Panc1 (cell line): Measurements from ENCODE around the gene MORN1. TPM values are rescaled to one million over a fixed set of nuclear protein-coding genes. Genes with fewer than 3 reads are reported as not detected.

Experiments
- ATAC-seq: fragments of 200-7000 bp; cut with Tn5 transposase; 2 replicates; pipeline ENCODE4 v1.9.1; 2020; ENCODE audit warnings: mild to moderate bottlenecking, moderate library complexity
- BruUV-seq: library from RNA; stranded (reverse); fragments of 400-500 nt; replicated peaks from 2 replicates; lab custom pipeline; 2021; lab: Mats Ljungman, UMichigan
- CTCF ChIA-PET: fragments of 300-600 bp; sonication (Branson Sonifier 250); formaldehyde crosslinking; loops from one replicate; lab custom pipeline; 2022; ENCODE audit warnings: antibody characterized with exemption; lab: Charles Lee
- POLR2A ChIA-PET: fragments of 300-600 bp; sonication (Branson Sonifier 250); formaldehyde crosslinking; loops from one replicate; lab custom pipeline; 2022; ENCODE audit warnings: antibody characterized with exemption; lab: Charles Lee
- DNase-seq: peaks from one replicate; pipeline ENCODE4 v3.0.0-alpha.2; 2010; ENCODE audit warnings: low read depth, low spot score
- H3K27ac ChIP-seq: 2 replicates; pipeline ENCODE4 v1.5.1; 2011; ENCODE audit warnings: mild to moderate bottlenecking, low read length, inconsistent platforms
- H3K27me3 ChIP-seq: fragments of 200-500 bp; sonication (Bioruptor generic); 2 replicates; pipeline ENCODE4 v1.6.0; 2014; ENCODE audit warnings: low read length, inconsistent platforms; ENCODE audit not compliant: control insufficient read depth, insufficient read depth
- H3K36me3 ChIP-seq: fragments of 200-500 bp; sonication (Bioruptor generic); 2 replicates; pipeline ENCODE4 v1.5.1; 2014; ENCODE audit warnings: inconsistent platforms, mild to moderate bottlenecking, low read length, moderate library complexity; ENCODE audit not compliant: control insufficient read depth, insufficient read depth
- H3K4me1 ChIP-seq: 2 replicates; pipeline ENCODE4 v1.5.1; 2011; ENCODE audit warnings: inconsistent platforms, mild to moderate bottlenecking, low read length, moderate library complexity; ENCODE audit not compliant: control insufficient read depth, insufficient read depth
- H3K4me3 ChIP-seq, 2 experiments: 2 replicates each; pipeline ENCODE4 v1.5.1; 2011 to 2012; ENCODE audit warnings: low read depth in 2 of 2, low read length in 2 of 2, mild to moderate bottlenecking in 2 of 2, inconsistent platforms in 1 of 2, moderate library complexity in 1 of 2
- H3K9me3 ChIP-seq: fragments of 200-500 bp; sonication (Bioruptor generic); 2 replicates; pipeline ENCODE4 v1.5.1; 2014; ENCODE audit warnings: low read depth, mild to moderate bottlenecking, inconsistent platforms, low read length, moderate library complexity; ENCODE audit not compliant: control insufficient read depth, insufficient read depth
- POLR2AphosphoS5 ChIP-seq: IDR thresholded peaks from 2 replicates; pipeline ENCODE4 v1.6.1; 2012; ENCODE audit warnings: mild to moderate bottlenecking, low read depth, low read length, moderate library complexity
- SIN3A ChIP-seq: IDR thresholded peaks from 2 replicates; pipeline ENCODE4 v1.6.1; 2012; ENCODE audit warnings: low read depth, mild to moderate bottlenecking, low read length, moderate library complexity, borderline replicate concordance; ENCODE audit not compliant: insufficient read depth
- TCF7L2 ChIP-seq: IDR thresholded peaks from 2 replicates; pipeline ENCODE4 v1.6.1; 2011; ENCODE audit warnings: mild to moderate bottlenecking, low read depth, low read length, inconsistent platforms
- in situ Hi-C: cut with HindIII; loops from 2 replicates; pipeline ENCODE4 v1.10.0; 2016; ENCODE audit warnings: low sequenced_read_pairs, low pct_unique_long_range_greater_than_20kb
- intact Hi-C: fragments of 100-400 bp; cut with micrococcal nuclease; formaldehyde crosslinking; loops from one replicate; pipeline ENCODE4 v1.10.0; 2022; ENCODE audit not compliant: unreplicated experiment
- total RNA-seq: library from RNA; stranded (reverse); gene quantifications from one replicate; pipeline ENCODE4 v1.2.1, GENCODE V29; 2021; ENCODE audit not compliant: unreplicated experiment
- TF ChIP-seq, protein P1 (sequence below): fragments of 450-650 bp; IDR thresholded peaks from 2 replicates; pipeline ENCODE4 v1.5.1; 2017; ENCODE audit warnings: mild to moderate bottlenecking
- TF ChIP-seq, protein P2 (sequence below), 2 experiments: IDR thresholded peaks; 2 replicates each; pipeline ENCODE4 v1.6.1; 2011 to 2012; ENCODE audit warnings: low read depth in 2 of 2, control low read depth in 1 of 2, low read length in 1 of 2, mild to moderate bottlenecking in 1 of 2, moderate library complexity in 1 of 2; ENCODE audit not compliant: insufficient read depth in 1 of 2

Gene MORN1
- total RNA-seq, 1 experiment from 2014 or later = 21.3 TPM

DNA sequence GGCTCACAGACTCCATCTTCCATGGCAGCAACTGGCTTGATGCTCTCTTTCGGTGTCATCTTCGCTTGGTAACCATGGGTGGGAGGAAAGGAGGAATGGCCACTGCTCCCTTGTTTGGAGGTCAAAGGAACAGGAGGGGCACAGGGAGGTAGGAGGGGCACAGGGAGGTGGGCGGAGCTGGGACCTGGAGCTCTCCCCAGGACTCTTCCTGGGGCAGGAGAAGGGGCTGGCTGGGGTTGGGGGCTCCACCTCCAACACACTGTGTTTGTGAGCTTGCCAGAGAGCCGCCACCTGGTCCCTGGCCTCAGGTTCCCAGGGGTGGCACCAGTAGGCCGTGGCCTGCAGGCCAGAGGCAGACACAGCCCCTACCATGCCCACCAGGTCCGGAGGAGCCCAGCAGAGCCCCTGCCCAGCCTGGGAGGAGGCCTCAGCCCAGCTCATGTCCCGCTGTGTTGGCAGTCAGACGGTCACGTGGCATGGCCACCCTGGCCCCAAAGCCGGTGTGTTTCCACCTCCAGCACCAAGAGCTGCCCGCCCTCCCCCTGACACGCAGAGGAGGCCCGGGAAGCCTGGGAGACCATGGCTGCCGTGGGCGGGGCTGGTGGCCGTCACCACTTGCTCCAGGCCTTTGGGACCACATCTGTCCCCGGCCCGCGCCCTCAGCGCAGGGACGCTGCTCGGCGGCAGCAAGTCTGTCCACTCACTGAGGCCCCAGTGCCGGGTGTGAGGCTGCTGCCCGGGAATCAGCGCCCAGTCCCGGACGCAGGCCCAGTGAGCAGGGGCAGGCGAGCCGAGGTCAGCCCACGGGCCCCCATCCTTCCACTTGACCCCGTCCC is 73.9 kb downstream of the MORN1 start:
- DNase-seq (no peak), ATAC-seq (no peak)
- in situ Hi-C loops = no loop called here
- CTCF ChIA-PET = interaction anchor here (0.6 kb wide), 1 partner anchor 104 kb away, joined by 7 read pairs; no protein-coding TSS in a partner anchor
- no peak for TF ChIP-seq SIN3A
- TF ChIP-seq, protein P1, sequence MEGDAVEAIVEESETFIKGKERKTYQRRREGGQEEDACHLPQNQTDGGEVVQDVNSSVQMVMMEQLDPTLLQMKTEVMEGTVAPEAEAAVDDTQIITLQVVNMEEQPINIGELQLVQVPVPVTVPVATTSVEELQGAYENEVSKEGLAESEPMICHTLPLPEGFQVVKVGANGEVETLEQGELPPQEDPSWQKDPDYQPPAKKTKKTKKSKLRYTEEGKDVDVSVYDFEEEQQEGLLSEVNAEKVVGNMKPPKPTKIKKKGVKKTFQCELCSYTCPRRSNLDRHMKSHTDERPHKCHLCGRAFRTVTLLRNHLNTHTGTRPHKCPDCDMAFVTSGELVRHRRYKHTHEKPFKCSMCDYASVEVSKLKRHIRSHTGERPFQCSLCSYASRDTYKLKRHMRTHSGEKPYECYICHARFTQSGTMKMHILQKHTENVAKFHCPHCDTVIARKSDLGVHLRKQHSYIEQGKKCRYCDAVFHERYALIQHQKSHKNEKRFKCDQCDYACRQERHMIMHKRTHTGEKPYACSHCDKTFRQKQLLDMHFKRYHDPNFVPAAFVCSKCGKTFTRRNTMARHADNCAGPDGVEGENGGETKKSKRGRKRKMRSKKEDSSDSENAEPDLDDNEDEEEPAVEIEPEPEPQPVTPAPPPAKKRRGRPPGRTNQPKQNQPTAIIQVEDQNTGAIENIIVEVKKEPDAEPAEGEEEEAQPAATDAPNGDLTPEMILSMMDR = no peak
- TF ChIP-seq TCF7L2 = no peak
- TF ChIP-seq, protein P2, sequence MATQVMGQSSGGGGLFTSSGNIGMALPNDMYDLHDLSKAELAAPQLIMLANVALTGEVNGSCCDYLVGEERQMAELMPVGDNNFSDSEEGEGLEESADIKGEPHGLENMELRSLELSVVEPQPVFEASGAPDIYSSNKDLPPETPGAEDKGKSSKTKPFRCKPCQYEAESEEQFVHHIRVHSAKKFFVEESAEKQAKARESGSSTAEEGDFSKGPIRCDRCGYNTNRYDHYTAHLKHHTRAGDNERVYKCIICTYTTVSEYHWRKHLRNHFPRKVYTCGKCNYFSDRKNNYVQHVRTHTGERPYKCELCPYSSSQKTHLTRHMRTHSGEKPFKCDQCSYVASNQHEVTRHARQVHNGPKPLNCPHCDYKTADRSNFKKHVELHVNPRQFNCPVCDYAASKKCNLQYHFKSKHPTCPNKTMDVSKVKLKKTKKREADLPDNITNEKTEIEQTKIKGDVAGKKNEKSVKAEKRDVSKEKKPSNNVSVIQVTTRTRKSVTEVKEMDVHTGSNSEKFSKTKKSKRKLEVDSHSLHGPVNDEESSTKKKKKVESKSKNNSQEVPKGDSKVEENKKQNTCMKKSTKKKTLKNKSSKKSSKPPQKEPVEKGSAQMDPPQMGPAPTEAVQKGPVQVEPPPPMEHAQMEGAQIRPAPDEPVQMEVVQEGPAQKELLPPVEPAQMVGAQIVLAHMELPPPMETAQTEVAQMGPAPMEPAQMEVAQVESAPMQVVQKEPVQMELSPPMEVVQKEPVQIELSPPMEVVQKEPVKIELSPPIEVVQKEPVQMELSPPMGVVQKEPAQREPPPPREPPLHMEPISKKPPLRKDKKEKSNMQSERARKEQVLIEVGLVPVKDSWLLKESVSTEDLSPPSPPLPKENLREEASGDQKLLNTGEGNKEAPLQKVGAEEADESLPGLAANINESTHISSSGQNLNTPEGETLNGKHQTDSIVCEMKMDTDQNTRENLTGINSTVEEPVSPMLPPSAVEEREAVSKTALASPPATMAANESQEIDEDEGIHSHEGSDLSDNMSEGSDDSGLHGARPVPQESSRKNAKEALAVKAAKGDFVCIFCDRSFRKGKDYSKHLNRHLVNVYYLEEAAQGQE (IDR thresholded peaks at IDR 0.05; ENCODE audit: insufficient read depth in 1 of 2, low read depth in 2 of 2, low read length in 1 of 2) = no peak
- TF ChIP-seq POLR2AphosphoS5 = no peak
- intact Hi-C loops = loop anchor here (10.0 kb wide), 1 partner anchor 123 kb away; the partner anchor contains the start of gene FAAP20
- POLR2A ChIA-PET = no interaction called here
- H3K27ac ChIP-seq = no peak overlapping the region; the same call in 1 of the 2 replicates
- H3K27me3 ChIP-seq = no peaks in the 10 kb centered on the region
- H3K9me3 ChIP-seq = no peaks in the 10 kb centered on the region
- no TSS peak for BruUV-seq
- H3K36me3 ChIP-seq = no peaks in the 10 kb centered on the region
- H3K4me3 ChIP-seq = no peak overlapping the region
- peaks cover 37% of the 10 kb centered on the region for H3K4me1 ChIP-seq

DNA sequence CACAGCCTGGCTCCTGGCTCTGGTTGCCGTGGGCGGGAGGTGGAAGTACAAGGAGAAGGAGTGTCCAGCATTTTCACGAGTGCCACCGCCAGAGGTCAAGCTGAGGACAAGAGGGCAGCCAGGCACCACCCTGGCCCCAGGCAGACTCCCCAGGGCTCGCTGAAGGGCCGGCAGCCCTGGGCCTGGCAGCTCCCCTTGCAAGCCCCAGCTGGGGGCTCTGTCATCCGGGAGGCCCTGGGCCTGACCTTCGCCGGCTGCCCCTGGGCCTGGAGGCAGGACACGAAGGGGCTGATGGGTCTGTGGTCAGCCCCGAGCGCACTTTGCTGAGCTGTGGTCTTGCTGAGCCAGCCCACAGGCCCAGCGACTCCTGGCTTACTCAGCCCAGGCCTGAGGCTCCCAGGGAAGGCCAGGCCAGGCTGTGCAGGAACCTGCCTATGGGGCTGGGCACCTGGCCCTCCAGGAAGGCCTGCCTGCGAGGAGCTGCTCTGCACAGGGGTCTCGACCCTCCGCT is 74.8 kb downstream of the MORN1 start:
- Histone ChIP-seq H3K36me3 (no peaks in the 10 kb centered on the region), H3K9me3 (no peaks in the 10 kb centered on the region), H3K4me1 (peaks cover 46% of the 10 kb centered on the region), H3K27ac (peak overlapping the region; percentile 73), H3K4me3 (no peak overlapping the region), H3K27me3 (no peaks in the 10 kb centered on the region)
- TF ChIP-seq, protein P2 (IDR thresholded peaks at IDR 0.05; ENCODE audit: insufficient read depth in 1 of 2, low read depth in 2 of 2, low read length in 1 of 2) = no peak
- TF ChIP-seq SIN3A (no peak), POLR2AphosphoS5 (no peak), TCF7L2 (no peak)
- TF ChIP-seq, protein P1 = no peak
- ChIA-PET CTCF (interaction anchor here (0.6 to 1.7 kb wide), 4 partner anchors 65 to 122 kb away, joined by 4 to 7 read pairs (median 6); partner anchors contain the start of gene FAAP20), POLR2A (no interaction called here)
- ATAC-seq (no peak), DNase-seq (no peak)
- no TSS peak for BruUV-seq
- intact Hi-C loops = loop anchor here (10.0 kb wide), 1 partner anchor 122 kb away; the partner anchor contains the start of gene FAAP20
- in situ Hi-C loops = no loop called here
